HG03139 (cell line): ENCODE measurements around the gene ITGA3.
"Not testable (repeated sequence)": the region's sequence is repeated elsewhere in the genome, so short reads cannot be mapped to it uniquely, and the experiment has no call there.

Source experiments
- ATAC-seq: cut with Tn5 transposase; IDR thresholded peaks from one replicate; pipeline ENCODE4 v1.9.1; 2021; ENCODE audit not compliant: unreplicated experiment

The ITGA3 gene

DNA sequence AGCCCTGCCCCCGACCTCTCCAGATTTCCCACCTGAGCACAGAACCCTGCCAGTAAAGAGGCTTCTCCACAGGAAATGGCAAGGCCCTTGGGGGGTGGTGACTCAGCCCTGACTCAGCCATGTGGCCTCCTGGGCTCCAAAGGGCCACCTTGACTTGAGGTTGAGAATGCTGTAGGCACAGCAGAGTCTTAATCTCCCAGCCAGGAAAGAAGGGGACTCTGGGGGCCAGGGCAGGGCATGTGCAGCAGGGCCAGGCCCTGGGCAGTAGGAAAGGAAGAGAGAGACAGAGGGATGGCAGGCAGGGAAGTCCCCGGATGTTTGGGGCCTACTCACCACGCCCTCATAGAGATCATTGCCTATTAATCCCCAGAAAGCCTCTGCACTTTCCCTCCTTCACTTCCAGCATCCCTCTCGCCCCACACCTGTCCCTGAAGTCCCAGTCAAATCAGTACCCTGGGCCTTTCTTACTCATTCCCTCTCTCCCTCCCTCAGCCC lies 4.8 kb upstream of the ITGA3 start:
- ATAC-seq: no peak

DNA sequence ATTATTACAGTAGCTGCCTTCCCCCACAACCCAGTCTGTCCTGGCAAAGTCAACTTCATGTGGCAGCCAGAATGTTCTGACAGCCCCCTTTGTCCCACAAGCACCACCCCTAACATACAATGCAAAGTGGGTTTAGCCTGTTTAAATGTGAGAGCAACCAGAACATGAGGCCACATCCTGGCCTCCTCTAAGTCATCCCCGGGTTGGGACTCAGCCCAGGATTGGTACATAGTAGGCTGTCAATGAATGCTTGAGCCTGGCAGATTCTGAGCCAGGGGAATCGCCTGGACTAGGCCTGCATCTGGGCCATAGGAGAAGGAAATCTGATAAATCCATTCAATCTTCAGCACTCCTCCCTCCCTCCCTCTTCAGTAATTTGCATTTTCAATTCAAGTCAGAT lies 4.3 kb upstream of the ITGA3 start:
- no peak for ATAC-seq

DNA sequence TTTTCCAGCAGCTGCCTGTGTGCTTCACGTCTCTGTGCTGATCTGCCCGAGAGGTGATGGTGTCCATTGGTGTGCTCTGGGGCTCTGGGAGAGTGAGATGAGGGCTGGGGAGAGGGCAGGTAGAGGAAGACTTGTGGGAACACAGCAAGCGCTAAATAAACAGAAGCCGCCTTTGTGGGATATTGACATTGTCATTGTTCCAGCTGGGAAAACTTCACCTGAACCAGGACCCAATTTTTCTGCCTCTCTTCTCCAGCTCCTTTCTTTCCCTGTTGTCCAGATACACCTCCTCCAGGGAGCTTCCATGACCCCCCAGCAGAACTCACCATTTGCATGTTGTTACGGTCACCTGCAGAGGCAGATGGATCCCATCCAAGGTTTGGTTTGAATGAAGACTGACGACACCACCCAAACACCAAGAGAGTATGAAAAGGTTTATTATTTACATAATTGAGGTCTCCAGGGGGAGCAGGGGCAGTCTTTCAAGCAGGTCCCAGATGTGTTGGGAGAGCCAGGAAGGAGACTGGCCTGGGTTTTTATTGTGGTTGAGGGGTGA lies 3.6 kb upstream of the ITGA3 start:
- ATAC-seq: no peak

DNA sequence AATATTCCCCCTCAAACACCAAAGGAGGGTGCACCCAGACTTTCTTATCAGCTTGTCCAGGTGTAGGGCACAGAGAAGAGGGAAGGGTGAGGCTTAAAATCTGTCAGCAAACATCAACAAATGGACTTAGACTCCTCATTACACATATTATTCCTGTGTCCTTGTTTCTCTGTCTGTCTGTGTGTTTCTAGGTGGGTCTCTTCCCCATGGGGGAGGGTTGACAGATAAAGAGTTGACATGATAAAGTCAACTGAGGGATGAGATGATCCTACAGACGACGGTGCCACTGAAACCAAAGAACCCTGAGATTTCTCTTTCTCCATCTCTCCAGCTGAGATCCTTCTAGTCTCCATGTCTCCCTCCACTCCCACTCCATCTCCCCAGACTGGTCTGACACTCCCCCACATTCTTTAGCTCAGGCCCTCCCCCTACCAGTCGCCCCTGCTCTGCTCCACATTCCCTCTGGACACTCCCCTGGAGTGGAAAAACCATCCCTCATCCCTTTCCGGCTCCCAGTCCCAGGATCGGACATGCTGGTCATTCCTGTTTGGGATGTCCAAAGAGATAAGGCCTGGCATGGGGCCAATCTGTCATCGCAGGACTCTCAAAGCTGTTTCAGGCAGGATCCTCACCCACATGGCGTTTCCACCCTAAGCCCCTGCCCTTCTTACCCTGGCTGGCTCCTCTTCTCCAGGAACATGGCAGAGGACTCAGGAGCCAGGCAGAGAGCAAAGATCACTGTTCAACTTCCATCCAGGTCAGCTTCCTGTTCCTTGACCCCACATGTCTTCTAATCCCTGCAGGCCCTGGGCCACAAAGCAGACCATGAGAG lies 2.9 kb upstream of the ITGA3 start:
- ATAC-seq: no peak

DNA sequence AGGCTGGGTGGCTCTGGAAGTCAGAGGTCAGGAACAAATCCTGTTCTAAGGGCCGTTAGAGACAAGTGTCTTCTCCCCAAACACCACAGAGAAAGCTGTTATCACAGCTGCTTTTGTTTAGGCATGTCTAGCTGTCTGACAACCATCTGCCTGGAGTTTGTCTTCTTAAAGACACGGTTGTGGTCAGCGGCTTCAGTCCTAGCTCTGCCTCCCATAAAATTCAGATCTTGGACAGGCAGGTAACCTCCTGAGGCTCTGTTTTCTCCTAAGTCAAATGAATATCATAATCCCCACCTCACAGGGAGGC lies 2.3 kb upstream of the ITGA3 start:
- ATAC-seq: no peak

DNA sequence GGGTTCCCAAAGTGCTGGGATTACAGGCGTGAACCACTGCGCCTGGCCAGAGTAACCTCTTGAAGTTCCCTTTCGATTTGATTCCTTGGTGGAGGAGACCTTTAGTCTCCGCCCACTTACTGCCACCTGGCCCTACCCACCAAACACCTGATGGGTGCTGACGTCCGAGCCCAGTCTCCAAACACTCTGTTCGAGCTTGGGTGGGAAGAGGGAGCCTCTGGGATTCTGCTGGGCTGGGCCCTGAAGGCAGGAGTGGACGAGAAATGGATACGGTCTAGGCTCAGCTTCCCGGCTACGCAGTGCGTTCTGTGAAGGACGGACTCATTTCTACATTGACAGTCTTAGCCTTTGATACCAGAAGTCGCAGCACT lies 870 bp upstream of the ITGA3 start:
- ATAC-seq: no peak

DNA sequence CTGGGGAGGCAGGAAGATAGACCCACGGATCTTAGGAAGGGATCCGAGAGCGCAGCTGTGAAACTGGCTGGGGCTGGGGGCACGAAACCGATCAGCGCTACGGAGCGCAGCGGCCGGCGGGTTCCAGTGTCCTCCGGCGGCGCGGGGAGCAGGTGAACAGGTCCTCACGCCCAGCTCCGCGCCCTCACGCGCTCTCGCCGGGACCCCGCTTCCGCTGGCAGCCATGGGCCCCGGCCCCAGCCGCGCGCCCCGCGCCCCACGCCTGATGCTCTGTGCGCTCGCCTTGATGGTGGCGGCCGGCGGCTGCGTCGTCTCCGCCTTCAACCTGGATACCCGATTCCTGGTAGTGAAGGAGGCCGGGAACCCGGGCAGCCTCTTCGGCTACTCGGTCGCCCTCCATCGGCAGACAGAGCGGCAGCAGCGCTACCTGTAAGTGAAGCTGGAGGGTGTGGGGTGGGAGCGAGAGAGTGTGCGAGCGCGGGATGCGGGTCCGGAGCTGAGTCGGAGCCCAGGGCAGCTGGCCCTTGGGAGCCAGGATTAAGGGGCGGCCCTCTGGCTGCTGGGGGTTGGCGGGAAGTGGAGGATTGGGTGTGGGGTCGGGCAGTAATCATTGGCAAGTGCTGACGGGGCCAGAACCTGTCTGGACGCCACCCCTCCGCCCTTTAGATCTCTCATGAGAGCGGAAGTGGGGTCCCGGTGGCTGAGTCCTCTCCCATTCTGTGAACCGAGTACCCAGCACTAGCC lies 479 bp downstream of the ITGA3 start:
- ATAC-seq: no peak

DNA sequence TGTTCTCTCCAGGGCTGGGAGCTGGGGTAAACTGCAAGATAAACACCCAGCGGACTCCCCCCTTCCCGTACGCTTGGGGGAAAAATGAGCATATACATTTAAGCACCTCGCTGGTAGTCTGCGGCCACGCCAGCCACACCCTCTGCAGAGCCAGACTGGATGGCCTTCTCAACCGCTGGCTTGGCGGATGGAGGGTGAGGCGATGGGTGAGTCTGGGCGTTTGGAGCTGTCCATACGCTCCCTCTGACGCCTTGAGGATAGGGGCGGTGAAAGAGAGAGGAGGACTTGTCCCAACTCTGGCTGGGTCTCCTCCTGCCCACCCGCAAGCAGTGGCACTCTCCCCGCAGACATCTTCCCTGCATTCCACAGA lies 1.0 kb downstream of the ITGA3 start:
- ATAC-seq: no peak

DNA sequence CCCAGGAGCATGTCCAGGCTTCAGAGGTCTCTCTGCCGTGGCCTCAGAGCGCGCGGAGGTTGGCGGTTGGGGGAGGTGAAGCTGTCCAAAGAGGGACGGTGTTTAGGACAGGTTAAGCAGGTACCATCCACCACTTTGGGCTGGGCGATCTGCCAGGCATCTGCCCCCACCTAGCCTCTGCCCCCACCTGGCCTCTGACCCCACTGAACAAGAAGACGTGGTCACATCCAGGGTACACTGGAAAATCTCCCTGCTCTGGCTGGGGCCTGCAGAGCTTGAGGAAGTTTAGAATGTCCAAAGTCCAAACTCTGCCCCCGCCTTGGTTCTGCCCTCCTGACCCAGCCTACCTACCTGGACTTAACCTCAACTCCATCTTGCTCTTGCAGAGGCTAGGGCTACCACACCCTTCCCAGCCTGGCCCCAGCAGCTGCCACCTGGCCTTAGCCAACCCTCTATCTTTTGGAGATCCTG lies 1.6 kb downstream of the ITGA3 start:
- no peak for ATAC-seq

DNA sequence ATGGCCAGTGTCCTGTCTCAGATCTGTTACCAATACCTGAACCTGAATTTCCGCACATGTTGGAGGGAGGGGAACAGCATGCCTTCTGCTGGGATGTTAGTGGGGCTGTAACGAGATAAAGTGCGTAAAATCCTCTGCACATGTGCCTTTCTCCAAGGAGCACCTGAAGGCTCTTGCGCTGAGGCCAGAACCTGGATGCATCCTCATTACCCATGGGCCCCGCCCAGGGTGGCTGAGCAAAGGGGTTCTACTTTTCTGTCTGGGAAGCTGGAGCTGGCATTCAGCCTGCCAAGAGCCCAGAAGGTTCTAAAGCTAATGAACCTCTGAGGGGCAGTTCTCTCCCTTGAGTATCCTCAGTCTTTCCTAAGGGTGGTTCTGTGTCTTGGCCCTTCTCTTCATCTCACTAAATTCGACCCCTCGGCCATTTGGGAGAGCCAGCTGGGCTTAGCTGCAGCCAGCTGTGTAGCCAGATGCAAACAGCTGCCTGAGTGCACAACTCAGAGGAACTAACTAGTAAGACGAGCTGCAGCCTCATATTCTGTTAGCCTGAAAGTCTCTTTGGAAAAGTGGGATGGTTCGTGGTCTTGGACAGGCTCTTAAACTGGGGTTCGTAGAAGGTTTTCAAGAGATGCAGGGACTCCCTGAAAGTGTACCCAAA lies 2.5 kb downstream of the ITGA3 start:
- no peak for ATAC-seq

DNA sequence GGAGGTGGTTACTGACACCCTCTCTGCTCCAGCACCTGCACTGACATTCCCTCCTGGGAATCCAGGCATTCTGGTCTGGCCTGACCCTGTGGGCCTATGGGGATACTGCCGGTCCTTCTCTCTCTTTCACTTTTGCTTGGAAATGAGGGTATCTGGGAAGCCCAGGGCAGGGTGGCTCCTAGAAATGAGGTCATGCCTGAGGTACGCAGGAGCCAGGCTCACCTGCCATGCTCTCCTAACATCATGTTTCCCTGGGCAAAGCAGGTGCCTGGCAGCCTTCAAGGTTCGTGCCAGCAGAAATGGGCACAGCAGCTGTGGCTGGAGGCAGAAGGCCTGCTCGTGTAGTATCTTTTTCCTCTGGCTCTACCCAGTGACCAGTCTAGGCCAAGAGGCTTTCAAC lies 3.3 kb downstream of the ITGA3 start:
- ATAC-seq: no peak

DNA sequence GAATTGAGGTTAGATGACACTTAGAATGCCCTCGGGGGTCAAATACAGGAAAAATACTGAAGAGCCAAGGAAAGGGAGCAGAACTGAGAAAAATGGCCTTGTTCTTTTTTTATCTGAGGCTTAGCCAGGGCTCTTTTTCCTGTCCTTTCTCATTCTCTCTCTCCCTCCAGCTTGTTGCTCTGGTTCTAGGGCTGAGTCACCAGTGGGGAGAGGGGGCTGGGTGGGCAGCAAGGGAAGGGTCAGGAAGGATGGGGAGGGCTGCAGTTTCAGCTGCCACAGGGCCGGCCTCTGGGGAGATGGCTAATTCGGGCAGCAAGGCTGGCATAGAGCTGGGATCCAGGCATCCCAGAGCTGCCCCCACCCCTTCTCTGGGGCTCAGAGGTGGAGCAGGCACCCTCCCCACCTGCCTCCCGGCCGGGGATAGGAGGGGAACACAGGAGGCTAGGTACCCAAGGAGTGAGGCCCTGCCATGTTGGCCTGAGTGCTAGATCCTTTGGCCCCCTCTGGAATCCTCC lies 3.9 kb downstream of the ITGA3 start:
- ATAC-seq: no peak

DNA sequence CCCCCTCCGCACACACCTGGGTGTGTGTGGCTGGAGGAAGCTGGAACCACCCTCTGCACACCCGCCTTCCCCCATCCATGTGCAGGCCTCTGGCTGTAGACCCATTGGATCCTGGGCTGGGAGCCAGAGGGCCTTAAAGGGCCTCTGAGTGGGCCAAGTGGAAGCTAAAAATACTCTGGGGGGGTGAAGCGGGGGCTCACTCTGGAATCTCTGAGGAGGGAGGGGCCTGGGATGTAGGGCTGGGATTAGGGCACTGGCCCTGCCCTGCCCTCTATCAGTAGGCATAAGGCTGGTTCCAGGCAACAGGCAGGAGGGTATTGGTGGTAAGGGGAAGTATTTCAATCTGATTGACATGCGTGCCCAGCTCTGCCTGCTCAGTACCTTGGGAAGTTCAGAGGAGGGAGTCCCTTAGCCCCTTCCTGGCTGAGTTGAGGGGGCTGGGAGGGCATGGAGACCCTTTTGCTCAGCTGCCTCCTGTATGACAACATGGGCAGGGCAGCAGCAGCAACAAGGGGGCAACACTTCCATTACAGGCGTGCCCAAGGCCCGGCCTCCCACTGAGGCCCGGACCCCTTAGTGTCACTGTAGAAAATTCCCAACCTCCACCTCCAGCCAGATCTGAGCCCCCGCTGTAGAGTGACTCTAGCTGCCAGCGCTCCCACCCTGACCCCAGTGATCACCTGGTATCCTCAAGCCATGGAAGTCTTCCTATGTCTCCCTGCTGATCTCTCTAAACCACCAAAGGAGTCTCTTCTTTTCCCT lies 5.2 kb downstream of the ITGA3 start:
- ATAC-seq: no peak

DNA sequence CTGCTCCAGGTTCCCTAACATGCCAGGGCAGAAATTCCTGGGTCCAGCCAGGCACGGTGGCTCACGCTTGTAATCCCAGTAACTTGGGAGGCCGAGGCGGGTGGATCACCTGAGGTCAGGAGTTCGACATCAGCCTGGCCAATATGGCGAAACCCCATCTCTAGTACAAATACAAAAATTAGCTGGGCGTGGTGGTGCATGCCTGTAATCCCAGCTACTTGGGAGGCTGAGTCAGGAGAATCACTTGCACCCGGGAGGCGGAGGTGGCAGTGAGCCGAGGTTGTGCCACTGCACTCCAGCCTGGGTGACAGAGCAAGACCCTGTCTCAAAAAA lies 5.8 kb downstream of the ITGA3 start:
- ATAC-seq: not testable (repeated sequence)

DNA sequence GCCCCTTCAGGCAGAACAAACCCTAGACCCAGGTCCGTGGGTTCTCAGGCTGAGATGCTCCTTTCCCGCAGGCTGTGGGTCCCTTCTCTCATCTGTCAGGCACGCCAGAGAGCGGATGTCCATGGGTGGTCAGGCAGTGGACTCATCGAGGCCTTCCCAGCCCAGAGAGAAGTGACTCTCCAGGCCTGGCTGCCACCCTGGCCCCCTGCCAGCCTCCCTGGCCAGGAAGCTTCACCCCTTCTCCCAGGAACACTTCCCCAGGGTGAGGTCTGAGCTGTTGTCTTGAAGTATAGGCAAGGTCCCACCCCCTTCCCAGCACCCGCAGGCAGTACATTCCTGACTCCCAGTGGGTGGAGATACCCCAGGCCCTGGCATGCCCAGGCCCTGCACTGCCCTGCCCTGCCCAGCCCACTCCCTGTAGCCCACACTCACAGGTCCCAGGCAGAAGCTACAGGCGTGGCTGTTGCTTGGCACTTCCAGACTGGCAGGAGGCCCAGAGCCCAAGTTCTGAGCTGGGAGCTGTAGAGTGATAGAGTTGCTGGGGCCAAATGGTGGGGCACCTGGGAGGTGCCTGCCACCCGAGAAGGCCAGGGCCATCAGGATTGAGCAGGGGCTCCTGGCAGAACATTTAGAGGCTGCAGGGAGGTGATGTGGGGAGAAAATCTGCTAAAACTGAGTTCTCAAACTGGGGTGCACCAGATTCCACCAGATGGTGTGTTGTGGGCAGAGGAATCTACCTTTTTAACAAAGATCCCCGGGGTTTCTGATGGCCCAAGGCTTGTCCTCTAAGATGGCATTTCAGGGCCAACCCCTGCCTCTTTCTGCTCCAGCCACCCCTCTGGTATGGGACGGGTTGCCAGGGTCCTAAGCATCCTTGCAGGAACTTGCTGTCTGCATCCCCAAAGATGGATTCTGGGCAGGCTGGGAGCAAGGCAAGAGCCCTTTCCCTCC lies 6.7 kb downstream of the ITGA3 start:
- ATAC-seq: no peak

DNA sequence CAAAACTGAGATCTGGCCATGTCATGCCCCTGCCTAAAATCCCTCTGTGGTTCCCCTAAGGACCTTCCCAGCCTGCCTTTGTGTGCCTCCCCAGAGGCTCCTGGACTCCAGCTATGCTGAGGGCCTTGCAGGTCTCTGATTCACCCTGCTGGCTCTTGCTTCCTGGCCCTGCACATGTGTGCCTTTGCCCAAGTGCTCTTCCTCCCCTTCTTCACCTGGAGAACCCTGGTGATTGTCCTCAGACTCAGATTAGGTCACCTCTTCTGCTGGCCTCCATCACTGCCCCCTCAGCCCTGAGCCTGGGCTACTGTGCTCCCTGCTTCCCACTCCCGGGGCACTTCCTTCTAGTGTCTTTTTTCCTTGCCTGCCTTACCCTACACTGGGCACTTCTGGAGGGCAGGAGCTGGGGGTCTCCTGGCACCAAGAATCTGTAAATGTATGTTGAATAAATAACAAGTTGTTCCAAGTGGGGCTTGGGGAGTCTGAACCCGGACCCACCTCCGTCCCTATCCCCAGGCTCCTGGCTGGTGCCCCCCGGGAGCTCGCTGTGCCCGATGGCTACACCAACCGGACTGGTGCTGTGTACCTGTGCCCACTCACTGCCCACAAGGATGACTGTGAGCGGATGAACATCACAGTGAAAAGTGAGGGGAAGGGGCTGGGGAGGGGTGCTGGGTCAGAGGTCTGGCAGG lies 7.8 kb downstream of the ITGA3 start:
- no peak for ATAC-seq

DNA sequence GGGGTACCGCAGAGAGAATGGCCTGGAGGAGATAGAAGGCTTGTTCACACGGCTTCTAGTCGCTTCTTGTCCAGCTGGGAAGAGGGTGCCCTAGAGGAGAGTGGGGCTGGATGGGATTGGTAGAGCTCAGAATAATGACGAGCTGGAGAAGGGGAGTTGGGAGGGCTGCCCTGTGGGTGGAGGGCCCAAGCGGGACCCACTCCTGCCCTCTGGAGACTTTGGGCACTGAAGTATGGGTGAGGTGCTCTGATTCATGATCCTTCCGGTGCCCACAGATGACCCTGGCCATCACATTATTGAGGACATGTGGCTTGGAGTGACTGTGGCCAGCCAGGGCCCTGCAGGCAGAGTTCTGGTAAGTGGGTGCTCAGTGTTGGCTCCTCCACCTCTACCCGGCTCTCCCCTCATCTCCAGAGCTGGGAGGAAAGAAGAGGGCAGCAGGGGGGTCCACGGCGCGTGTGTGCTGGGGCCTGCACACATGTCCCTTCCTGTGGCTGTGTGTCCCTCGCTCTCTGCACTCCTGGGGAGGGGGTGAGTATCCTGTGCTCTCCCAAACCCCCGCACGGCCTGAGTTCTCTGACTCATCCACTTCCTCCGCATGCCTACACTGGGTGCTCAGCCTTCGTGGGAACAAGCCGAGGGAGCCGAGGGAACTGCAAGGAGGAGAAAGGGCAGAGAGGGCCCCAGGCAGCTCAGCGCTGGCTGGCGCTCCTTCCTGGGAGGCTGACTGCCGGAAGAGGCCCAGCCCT lies 8.5 kb downstream of the ITGA3 start:
- ATAC-seq: no peak

DNA sequence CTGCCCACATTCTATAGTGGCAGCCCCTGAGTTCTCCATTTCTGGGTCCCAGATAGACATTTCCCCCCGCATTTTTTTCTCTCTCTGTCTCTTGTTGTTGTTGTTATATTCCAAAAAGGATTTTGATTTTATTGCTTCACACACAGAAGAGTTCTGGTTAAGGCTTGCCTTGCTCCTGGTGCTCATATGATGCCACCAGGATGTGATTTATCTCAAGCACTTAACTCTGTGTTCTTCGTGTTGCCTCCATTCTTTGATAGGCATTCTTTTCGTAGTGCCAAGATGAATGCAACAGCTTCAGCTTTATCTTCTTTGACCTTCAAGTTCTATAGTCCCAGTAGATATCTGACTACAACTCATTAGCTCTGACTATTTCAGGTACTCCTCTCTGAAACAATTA lies 9.1 kb downstream of the ITGA3 start:
- no peak for ATAC-seq
